Gastrocnemius medialis (tissue), 4 donors: ENCODE results near the gene TNNT3.

ENCODE experiments used
- CTCF ChIP-seq, 5 experiments: fragments of 450-650 bp in 3 of 5; fragments of 200-600 bp in 2 of 5; sonication (generic) in 2 of 5; IDR thresholded peaks in 4 of 5; conservative IDR thresholded peaks in 1 of 5; 1 replicate in 4 of 5; 2 replicates in 1 of 5; pipeline ENCODE4 v1.5.1; 2016 to 2019; ENCODE audit warnings: antibody characterized with exemption in 5 of 5, mild to moderate bottlenecking in 3 of 5, moderate library complexity in 3 of 5
- POLR2A ChIP-seq, 2 donors: fragments of 450-650 bp; IDR thresholded peaks; one replicate each; pipeline ENCODE4 v1.6.1; 2017; ENCODE audit warnings: antibody characterized with exemption in 2 of 2, mild to moderate bottlenecking in 2 of 2, moderate library complexity in 2 of 2

- no peak for TF ChIP-seq CTCF (IDR thresholded peaks at IDR 0.05 in 4 of 5, conservative IDR thresholded peaks at IDR 0.05 in 1 of 5)
- no peak for TF ChIP-seq POLR2A (IDR thresholded peaks at IDR 0.05)
Measured at GRCh38 chr11:1934335-1935155, 15.0 kb downstream of the TNNT3 start.
